Left forelimb (tissue), 1 donor: Measurements from ENCODE around the gene OTX1.
"Not testable (repeated sequence)": the region's sequence is repeated elsewhere in the genome, so short reads cannot be mapped to it uniquely, and the experiment has no call there.

Experiments
- DNase-seq: peaks from one replicate; pipeline ENCODE4 v3.0.0-alpha.2; 2018; ENCODE audit warnings: low spot score

The OTX1 gene

GRCh38 chr2:63058921-63059792 lies 8.5 kb downstream of the OTX1 start:
- DNase-seq = peak; percentile 71

- no peak for DNase-seq
Measured at GRCh38 chr2:63059793-63060471, 9.3 kb downstream of the OTX1 start.

- no peak for DNase-seq
Measured at GRCh38 chr2:63060472-63060991, 9.9 kb downstream of the OTX1 start.

- no peak for DNase-seq
Measured at GRCh38 chr2:63064197-63064596, 13.6 kb downstream of the OTX1 start.

- DNase-seq = no peak
Measured at GRCh38 chr2:63064661-63065060, 14.0 kb downstream of the OTX1 start.

GRCh38 chr2:63066265-63066664 lies 15.6 kb downstream of the OTX1 start:
- DNase-seq = no peak

- no peak for DNase-seq
Measured at GRCh38 chr2:63066838-63067237, 16.2 kb downstream of the OTX1 start.

GRCh38 chr2:63071664-63072063 lies 21.0 kb downstream of the OTX1 start:
- no peak for DNase-seq

- DNase-seq = no peak
Measured at GRCh38 chr2:63073994-63074393, 23.4 kb downstream of the OTX1 start.

- DNase-seq = not testable (repeated sequence)
Measured at GRCh38 chr2:63074399-63074798, 23.8 kb downstream of the OTX1 start.

GRCh38 chr2:63078852-63079606 lies 28.4 kb downstream of the OTX1 start:
- no peak for DNase-seq

GRCh38 chr2:63081404-63081803 lies 30.8 kb downstream of the OTX1 start:
- no peak for DNase-seq

GRCh38 chr2:63086687-63087086 lies 36.1 kb downstream of the OTX1 start:
- no peak for DNase-seq

GRCh38 chr2:63092401-63092800 lies 41.8 kb downstream of the OTX1 start:
- no peak for DNase-seq

GRCh38 chr2:63092857-63093256 lies 42.2 kb downstream of the OTX1 start:
- no peak for DNase-seq

GRCh38 chr2:63093502-63093901 lies 42.9 kb downstream of the OTX1 start:
- no peak for DNase-seq

- no peak for DNase-seq
Measured at GRCh38 chr2:63096491-63096890, 45.9 kb downstream of the OTX1 start.

GRCh38 chr2:63099032-63099431 lies 48.4 kb downstream of the OTX1 start:
- no peak for DNase-seq

GRCh38 chr2:63101954-63102353 lies 51.3 kb downstream of the OTX1 start:
- DNase-seq = no peak

GRCh38 chr2:63104482-63104881 lies 53.9 kb downstream of the OTX1 start:
- no peak for DNase-seq
